HG03095 (cell line): ENCODE measurements around the gene GGNBP2.
"Not testable (repeated sequence)": the region's sequence is repeated elsewhere in the genome, so short reads cannot be mapped to it uniquely, and the experiment has no call there.

Source experiments
- ATAC-seq: cut with Tn5 transposase; IDR thresholded peaks from one replicate; pipeline ENCODE4 v1.9.1; 2021; ENCODE audit warnings: moderate library complexity; ENCODE audit not compliant: unreplicated experiment

The GGNBP2 gene, protein sequence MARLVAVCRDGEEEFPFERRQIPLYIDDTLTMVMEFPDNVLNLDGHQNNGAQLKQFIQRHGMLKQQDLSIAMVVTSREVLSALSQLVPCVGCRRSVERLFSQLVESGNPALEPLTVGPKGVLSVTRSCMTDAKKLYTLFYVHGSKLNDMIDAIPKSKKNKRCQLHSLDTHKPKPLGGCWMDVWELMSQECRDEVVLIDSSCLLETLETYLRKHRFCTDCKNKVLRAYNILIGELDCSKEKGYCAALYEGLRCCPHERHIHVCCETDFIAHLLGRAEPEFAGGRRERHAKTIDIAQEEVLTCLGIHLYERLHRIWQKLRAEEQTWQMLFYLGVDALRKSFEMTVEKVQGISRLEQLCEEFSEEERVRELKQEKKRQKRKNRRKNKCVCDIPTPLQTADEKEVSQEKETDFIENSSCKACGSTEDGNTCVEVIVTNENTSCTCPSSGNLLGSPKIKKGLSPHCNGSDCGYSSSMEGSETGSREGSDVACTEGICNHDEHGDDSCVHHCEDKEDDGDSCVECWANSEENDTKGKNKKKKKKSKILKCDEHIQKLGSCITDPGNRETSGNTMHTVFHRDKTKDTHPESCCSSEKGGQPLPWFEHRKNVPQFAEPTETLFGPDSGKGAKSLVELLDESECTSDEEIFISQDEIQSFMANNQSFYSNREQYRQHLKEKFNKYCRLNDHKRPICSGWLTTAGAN

DNA sequence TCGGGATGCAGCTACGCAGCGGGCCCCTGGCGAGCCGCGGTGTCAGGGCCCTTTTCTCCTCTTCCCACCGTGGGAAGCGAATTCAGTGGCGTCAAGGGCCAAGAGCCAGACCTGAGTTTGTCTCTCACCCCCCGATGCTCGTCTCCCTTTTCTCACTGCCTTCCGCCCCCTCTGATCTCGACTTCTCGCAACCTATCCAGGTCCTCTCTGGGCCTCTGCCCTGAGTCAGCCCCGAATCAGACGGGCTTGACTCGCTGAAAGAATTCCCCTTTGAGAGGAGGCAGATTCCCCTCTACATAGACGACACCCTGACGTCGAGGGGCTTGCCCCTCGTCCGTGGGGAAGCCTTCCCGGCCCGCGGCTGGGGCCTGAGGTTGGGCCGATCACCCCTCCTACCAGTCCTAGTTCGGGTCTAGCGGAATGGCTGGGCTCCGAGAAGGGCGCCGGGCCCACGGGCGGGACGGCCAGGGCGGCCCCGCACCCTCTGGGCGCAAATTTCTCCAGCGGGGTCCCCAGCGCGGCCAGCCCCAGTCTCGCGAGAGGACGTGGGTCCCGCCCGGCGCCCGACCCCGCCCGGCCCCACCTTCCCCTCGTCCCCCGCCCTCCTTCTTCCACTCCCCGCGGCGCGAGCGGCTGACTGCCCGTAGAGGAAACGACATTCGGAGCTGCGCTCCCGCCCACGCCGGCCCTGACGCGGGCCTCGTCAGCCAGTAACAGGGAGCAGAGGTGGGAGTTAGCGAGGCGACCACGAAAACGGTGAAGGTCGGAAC, at the start of gene GGNBP2:
Gene GGNBP2, plus strand, starts transcription at position 613 of the 770 bp plus-strand sequence. CDS start 806 bp downstream, outside the sequence.
- peak; percentile 39 for ATAC-seq

DNA sequence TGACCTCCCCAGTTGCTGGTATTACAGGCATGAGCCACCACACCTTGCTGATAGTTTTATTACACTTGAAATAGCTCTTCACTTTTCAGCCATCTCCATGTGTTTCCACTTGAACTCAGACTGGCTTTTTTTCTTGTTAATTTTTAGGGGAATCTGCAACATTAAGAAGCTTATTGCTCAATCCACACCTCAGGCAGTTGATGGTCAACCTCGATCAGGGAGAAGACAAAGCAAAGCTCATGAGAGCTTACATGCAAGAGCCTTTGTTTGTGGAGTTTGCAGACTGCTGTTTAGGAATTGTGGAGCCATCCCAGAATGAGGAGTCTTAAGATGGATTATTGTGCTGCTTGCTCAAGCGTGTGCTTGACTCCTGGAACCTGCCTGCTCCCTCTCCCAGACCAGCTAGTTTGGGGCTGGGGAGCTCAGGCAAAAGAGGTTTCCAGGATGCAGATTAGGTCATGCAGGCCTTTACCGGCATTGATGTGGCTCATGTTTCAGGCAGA, 49.6 kb upstream of the GGNBP2 start:
- ATAC-seq: no peak

DNA sequence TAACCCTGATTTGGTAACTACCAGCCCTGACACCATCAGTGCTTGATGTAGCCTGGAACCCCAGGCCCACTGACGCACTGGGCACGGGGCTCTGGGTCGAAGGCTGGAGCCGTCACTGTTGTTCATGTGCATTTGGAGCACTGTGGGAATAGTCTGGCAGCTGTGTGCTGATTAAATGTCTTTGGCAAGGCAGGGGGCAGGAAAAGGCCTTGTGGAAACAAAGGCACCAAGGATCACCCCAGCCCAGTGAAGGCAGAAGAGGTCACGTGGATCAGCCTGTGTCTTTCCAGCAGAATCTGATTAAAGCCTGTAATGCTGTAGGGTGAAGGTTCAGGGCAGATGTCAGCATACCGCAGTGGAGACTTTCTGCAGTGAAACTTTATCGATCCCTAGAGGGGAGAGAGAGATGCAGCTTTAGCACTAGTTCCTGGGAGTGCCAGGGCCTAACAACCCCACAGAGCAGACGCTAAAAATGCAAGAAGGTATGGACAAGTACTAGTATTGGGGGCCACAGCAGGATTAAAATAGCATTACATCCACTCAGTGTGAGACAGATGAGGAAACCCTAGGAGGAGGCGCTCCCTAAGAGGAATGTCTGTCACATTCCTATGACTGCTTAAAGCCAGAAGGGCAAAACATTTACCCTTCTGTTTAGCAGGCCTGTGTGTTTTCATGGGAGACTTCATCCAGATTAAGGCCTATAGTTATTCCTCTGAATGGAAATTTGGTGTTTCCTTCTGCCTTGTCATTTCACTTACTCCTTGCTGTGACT, 48.5 kb upstream of the GGNBP2 start:
- no peak for ATAC-seq

DNA sequence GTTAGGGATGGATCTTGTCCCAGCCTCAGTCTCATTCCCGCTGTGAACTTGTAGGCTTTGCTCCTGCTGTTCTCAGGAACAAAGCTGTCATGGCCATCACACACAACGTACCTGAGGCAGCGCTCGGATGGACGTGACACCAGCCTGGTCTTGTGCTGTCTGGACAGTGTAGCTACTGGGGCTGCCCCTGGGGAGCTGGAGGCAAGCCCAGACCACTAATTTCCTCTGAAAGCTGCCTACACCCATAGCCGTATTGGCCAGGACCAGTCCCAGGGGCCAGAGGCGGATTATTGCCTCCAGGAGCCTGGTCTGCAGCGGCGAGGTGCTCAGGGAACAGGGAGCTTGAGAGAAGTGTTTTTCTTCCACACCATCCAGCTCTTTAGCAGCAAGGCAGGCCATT, 46.6 kb upstream of the GGNBP2 start:
- no peak for ATAC-seq

DNA sequence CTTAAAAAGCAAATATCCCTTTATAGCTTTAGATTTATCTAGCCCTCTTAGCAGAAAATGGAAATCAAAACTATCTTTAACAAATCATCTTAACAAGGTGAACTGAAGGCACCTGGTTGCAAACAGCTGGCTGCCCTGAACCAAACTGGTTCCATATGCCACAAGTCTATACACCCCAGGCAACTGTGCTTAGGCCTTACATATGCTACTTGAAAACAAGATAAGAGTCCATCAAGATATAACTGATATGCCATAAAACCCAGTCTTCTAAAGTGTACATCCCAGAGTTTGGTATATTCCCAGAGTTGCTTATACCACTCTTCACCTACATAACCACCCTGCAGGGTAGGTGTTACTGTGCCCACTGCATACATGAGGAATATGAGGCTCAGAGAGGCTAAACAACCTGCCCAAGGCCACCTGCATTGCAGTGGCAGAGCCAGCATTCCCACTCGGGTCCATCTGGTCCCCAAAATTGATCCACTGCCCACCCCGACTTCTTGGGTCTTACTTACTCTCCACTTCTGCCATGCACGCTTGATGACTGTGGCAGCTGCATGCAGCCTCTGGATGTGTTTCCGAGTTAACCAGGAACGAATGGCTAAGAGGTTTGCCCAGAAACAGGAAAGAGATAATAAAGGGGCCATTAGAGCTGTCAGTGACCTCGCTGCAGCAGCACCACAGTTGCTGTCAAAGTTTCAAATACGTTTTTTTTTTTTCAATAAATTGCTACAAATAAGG, 46.0 kb upstream of the GGNBP2 start:
- ATAC-seq: no peak

DNA sequence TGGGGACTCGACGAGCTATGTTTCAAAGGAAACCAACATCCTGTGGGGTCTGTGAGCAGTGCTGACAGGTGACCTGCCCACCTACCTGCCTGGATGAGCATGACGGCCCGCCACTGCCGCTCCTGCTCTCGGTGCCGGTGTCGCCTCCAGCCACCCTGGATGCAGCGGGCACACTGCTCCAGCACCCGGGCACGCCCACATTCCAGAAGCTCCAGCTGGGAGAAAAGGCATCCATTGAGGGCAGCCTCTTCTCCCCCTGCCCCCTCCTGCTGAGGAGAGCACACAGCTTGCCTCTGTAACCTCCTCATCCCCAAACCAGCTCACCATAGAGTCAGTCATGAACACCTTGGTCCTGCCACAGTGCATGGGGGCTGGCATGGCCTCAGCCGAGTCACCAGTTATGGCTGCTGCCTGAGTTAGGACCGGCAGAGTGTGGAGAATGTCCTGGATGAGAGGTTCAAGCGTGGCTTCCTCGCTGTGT, 43.9 kb upstream of the GGNBP2 start:
- no peak for ATAC-seq

DNA sequence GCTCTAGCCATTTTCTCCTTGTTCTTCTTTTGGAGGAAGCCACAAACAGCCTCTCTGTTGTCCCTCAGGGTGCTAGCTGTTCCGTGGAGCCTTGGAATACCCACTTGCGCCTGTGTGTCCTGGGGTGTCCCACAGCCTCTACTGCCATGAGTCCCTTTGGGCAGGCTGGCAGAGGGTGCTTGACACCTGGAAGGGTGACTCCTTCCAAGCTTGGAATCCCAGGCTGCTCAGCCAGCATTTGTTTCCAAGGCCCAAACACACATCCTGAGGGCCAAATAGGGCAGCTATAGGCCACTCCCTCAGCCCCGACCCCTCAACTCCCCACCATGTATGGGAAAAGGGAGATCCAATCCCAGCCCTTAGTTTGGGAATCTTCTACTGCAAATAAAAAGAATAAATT, 43.4 kb upstream of the GGNBP2 start:
- ATAC-seq: no peak

DNA sequence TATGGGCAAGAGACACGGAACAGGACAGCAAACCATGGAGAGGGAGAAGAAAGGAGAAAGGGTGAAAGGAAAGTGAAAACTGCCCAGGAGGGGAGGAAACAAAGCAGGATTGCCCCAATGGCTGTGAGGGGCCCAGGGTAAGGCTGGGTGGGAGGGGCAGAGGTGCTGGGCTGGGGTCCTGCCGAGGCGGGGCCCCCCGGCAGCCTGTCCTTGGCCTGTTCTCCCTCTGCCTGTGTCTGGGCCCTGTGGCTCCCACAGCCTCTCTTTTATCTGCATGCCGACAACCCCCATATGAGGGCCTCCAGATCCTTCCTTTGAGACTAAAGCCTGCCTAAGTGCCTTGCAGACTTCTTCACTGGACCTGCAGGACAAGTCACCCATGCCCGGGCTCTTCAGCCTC, 42.8 kb upstream of the GGNBP2 start:
- ATAC-seq: no peak

DNA sequence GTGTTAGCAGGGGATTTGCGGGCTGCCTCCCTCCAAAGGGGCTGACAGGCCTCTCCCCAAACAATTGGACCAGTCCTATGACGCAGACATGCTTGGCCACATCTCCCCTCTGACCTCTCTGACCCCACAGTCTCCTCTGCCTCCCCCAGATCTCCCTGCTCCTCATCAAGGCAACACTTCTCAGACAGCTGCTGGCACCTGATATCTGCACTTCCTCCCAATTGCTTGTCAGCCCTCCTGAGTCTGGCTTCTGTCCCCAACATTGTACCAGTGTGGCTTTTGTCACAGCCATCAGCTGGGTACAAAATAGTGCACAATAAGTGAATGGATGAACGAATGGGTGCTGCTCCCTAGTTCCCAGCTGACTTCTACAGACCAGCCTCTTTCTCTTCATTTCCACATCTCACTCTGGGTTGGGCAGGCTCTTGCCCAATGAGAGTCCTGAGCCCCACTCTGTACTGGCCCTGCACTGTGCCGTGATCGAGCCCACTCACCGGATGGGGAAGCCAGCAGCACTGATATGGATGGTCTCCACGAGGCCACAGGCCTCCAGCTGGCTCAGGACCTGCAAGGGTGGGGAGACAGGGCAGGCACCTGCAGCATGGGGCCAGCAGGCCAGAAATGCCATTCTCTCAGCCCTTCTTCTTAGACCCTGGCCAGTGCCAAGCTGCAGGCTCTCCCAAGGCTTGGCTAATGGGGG, 41.1 kb upstream of the GGNBP2 start:
- no peak for ATAC-seq

DNA sequence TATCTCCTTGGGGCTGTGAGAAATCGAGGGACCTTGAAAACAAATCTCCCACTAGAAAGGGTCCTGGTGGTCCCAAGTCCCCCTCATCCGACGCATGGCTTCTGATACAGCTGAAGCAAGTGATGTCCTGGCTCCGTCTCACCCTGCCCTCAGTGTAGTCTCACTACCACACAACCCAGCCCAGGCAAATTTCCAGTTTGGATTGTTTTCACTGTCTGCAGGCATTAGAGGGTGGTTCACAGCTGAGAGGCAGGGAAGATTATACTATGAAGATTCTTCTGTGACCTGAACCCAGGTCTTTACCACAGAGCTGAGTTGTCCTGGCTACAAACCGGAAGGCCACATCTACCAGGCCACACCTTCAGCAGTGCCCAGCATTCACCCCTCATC, 40.6 kb upstream of the GGNBP2 start:
- no peak for ATAC-seq

DNA sequence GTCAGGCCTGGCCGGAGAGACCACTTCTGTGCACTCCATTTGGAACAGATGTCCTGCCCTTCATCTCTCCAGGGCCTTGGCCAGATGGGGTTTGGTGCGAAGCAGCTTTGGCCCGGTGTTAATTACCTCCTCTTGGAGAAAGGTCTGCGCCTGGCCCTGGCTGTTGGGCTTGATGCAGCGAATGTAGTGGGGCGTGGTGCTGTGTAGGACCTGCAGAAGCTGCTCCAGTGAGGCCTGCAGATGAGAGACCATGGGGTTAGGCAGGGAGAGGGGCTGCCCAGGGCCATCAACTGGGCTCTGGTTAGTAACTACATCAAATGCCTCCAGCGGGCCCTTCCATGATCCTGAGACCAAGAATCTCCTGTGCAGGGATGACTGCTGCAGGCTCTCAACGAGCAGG, 39.5 kb upstream of the GGNBP2 start:
- no peak for ATAC-seq

DNA sequence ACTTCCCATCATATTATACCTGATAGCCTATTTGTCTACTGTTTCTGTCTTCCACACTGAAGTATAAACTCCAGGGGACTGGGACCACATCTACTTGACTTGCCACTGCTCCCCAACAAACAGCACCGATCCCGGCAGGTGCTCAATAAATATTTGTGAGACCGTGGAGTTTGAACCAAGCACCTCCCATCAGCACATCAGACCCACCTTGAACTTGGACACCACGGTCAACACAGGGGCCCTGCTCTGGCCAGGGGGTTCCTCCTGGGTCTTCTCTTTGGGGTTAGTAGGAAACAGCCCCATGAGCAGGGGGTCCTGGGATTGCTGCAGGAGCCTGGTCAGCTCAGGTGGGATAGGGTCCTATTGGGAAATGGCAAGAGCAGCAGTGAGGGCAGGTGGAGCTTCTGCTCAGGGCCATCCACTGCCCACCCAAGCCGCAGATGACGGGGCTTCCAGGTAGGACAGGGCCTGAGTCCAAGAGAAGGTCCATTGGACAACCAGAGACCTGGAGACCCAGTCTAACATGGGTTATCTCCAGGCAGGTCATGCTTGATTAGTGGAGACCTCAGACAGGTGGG, 38.4 kb upstream of the GGNBP2 start:
- no peak for ATAC-seq

DNA sequence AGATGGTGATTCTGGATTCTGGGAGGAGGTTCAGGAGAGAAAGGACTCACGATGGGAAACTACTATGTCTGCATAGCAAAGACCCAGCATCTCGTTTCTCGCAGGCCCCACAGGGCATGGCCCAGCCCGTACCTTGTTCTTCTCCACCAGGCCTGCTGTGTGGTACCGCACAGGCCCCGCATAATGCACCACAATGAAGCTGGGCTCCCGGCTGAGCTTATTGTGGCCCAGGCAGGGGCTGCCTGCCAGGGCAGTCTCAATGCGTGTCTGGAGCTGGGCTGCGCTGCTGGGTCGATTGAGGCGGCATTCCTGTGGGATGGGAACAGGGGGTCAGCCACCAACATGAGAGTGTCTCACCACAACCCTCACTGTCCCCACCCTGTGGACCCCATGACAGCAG, 37.9 kb upstream of the GGNBP2 start:
- ATAC-seq: no peak

DNA sequence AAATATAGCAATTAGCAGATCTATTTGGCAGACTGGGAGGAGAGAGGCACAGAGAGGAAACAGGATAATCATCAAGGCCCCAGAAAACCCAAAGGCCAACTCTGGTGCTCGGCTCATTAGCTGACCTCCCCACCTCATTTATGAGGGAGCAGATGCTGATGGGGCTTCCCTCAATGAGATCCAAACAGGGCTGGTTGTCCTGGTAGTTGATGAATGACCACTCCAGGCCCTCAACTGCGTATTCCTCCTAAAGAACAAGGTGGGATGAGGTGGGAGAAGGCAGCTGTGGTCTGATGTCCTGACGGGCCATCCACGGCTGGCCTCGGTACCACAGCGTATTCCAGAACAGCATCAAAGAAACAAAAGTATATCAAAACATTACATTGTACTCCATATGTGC, 37.5 kb upstream of the GGNBP2 start:
- ATAC-seq: no peak

DNA sequence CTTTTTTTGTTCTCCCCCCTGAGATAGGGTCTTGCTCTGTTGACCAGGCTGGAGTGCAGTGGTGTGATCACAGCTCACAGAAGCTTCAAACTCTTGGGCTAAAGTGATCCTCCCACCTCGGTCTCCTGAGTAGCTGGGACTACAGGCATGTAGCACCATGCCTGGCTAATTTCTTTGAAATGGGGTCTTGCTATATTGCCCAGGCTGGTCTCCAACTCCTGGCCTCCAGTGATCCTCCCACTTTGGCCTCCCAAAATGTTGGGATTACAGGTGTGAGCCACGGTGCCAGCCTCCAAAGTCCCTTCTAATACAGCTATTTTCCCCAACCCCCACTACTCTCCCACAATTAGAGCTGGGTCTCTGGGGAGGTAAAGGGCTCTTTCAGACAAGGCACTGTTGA, 36.3 kb upstream of the GGNBP2 start:
- not testable (repeated sequence) for ATAC-seq

DNA sequence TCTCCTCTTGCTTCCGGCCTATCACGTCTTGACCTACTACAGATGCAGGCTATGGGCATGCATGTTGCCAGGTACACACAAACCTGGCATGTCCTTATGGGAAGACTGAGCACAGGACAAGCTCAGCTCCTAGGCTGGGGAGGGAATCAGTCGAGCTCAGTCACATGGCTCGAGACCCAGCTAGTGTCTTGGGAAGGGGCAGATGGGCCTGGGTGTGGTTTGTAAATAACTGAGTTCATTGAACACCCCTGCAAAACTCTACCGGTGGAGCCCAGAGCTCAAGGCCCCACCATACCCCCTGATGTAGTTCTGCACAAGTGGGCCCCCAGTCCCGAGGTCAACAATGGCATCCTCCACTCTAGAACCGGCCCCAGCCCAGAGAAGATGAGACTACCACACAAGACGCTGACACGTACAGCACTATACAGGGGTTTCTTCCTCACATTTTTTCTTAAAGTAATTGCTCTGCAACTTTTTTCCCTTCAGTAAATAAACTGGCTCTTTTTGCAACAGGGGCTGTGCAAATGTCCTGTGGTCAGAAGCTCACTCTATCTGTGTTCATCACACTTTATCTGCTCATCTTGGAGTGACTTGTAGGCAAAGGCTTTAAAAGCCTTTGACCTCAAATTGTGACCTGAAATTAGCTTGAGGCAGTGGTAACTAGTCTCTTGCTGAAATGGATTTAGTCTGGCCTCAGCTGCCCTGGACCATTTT, 35.3 kb upstream of the GGNBP2 start:
- no peak for ATAC-seq

DNA sequence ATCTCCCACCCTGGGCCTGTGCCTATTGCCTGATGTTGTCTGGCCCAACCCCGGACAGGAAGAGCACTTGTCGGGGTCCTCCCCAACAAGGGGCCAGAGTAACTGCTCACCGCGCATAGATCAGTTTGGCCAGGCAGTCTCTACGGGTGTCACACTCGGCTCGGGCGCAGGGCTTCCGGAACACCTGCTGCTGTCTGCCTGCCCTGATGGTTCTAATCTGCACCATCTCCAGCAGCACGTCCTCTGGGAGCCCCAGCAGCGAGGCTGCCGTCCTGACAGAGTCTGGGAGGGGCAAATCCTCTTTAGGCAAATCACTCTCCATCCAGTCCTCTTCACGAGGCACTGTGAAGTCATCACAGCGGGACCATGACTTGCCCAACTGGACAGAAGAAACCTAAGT, 34.1 kb upstream of the GGNBP2 start:
- no peak for ATAC-seq

DNA sequence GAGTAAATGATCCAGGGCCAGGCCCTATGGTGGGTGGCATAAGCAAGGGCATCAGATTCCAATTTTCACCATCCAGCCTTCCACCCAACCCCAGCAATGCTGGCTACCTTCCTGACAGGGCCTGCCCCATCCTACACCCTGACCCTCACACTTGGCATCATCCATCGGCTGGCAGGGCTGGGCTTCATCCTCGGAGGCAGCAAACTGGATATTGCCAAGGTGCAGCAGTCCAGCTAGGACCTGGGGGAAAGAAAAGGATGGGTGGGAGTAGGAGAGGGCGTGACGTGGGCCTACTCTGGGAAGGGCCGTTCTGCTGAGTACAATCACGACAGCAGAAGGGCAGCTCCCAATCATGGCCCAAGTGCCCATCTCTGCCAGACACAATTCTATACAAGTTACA, 33.5 kb upstream of the GGNBP2 start:
- ATAC-seq: no peak
